Measurements from ENCODE around the gene ATXN7. TPM values are rescaled to one million over a fixed set of nuclear protein-coding genes. Genes with fewer than 3 reads are reported as not detected.

The ATXN7 gene
- total RNA-seq, 2 experiments from 2014 or later = 59.5 to 61.2 TPM

DNA sequence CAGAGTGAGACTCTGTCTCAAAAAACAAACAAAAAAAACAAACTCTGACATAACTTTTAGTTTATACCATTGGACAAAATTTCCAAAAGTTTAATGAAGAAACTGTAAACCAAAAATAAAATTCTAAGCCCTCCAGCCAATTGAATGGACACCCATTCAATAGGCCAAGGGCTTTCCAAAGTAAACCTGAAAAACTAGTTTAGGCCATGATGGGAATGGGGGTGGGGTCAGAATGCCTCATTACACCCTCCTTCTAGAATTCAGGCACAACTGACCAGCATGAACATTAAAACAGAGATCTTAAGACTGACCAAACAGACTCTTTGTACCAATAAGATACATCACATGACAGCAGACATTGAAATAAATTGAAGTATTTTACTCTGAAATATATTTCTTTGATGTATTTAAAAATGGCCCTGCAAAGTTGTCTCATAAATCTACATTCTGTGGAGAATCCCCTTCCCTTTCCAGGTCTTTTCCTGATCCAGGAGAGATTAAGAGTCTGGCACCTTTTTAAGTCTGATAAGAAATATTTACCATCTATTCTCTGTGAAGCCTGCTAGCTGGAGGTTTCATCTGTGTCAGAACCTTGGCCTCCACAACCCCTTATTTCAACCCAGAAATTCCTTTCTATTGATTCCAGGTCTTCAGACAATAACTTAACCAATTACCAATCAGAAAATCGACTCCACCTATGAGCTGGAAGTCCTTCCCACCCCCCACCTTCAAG lies 15.8 kb upstream of the ATXN7 start:
- Mint-ChIP-seq H3K4me3 (no peak overlapping the region), H3K27ac (no peak overlapping the region), H3K4me1 (no peaks in the 10 kb centered on the region), H3K36me3 (ENCODE audit: low read depth) (peaks cover 26% of the 10 kb centered on the region), H3K27me3 (no peaks in the 10 kb centered on the region), H3K9me3 (no peaks in the 10 kb centered on the region)
- DNase-seq = no peak
- POLR2A ChIA-PET = interaction anchor here (1.2 kb wide), 1 partner anchor 23 kb away, joined by 3 read pairs; no protein-coding TSS in a partner anchor
- CTCF ChIA-PET = interaction anchor here (0.6 to 1.3 kb wide), 2 partner anchors 176 to 312 kb away, joined by 3 read pairs; no protein-coding TSS in a partner anchor

DNA sequence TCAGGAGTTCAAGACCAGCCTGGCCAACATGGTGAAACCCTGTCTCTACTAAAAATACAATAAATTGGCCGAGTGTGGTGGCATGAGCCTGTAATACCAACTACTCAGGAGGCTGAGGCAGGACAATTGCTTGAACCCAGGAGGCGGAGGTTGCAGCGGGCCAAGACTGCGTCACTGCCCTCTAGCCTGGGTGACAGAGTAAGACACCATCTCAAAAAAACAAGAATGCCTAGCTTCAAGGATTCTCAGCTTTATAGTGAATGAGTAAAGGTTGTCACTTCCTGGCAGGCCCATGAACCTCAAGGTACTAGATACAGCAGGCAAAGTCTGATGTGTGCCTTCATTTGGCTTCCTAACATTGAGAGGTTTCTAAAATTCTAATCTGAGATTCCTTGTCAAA lies 14.5 kb upstream of the ATXN7 start:
- no peaks in the 10 kb centered on the region for H3K27me3 Mint-ChIP-seq
- ChIA-PET CTCF (no interaction called here), POLR2A (interaction anchor here (1.2 kb wide), 1 partner anchor 22 kb away, joined by 3 read pairs; no protein-coding TSS in a partner anchor)
- peaks cover 21% of the 10 kb centered on the region for H3K36me3 Mint-ChIP-seq (ENCODE audit: low read depth)
- no peak overlapping the region for H3K4me3 Mint-ChIP-seq
- H3K9me3 Mint-ChIP-seq = no peaks in the 10 kb centered on the region
- H3K27ac Mint-ChIP-seq = no peak overlapping the region
- no peaks in the 10 kb centered on the region for H3K4me1 Mint-ChIP-seq
- no peak for DNase-seq

DNA sequence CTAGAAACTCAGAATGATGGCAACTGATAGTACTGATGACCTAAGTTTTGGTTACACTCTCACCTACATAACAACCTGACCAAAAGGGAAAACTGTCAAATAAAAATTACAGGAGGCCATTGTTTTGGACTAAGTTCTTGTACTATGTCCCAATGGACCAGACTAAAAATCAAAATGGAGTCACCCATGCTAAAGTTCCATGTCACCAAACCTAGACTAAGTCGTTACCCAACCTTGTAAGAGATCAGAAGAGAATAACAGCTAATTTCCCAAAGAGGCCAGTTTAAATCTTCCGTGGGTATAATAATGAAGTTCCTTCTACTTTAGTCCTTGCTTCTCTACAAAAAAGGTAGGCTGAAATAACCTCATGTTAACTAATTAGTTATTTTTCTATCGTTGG lies 12.4 kb upstream of the ATXN7 start:
- no peak for DNase-seq
- Mint-ChIP-seq H3K27me3 (no peaks in the 10 kb centered on the region), H3K9me3 (no peaks in the 10 kb centered on the region), H3K4me1 (peaks cover 12% of the 10 kb centered on the region), H3K36me3 (ENCODE audit: low read depth) (peaks cover 18% of the 10 kb centered on the region), H3K4me3 (no peak overlapping the region), H3K27ac (no peak overlapping the region)
- CTCF ChIA-PET = no interaction called here
- POLR2A ChIA-PET = no interaction called here

DNA sequence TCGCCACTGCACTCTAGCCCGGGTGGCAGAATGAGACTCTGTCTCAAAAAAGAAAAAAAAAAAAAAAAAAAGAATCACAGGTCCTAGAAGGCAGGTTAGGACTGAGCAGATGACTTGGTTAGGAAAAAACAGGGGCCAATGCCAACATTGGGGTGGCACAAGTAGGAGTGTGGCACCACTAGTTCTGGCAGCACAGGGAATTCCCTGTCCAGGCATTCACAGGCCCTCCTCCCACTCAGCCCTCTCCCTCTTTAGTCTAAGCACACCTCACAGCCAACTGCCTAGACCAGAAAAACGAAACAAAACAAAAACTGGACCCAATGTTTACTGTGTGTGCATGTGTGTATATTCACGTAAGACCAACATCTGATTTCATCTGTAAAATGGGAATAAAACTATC lies 10.6 kb upstream of the ATXN7 start:
- ChIA-PET POLR2A (no interaction called here), CTCF (no interaction called here)
- H3K4me3 Mint-ChIP-seq = no peak overlapping the region
- no peak overlapping the region for H3K27ac Mint-ChIP-seq
- no peaks in the 10 kb centered on the region for H3K9me3 Mint-ChIP-seq
- peaks cover 18% of the 10 kb centered on the region for H3K36me3 Mint-ChIP-seq (ENCODE audit: low read depth)
- no peak for DNase-seq
- peaks cover 15% of the 10 kb centered on the region for H3K4me1 Mint-ChIP-seq
- no peaks in the 10 kb centered on the region for H3K27me3 Mint-ChIP-seq

DNA sequence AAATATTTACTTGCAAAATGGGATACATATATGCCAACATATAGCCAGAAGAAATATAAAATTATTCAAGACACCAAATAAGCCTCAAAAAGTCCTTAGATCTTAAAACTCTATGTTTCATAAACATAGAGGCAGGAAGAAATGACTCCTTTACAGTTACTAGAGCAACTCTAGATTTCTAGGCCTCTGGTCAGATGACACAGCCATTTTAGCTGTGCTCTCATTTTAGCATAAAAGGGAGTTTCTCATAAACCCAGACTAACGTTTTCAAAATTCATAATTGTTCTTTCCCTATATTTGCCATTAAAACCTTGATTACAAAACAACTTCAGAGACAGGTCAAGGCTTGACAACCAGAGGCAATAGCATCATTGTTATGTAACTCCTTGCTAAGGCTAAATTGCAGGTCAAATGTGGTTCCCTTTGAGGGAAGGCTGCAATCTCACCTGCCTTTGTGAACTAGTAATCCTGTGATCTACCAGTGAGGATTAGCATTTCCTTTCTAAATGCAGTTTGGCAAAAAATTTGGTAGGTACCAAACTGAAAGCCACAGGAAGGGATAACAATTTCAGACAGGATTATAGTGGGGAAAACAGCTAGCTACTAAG lies 8.2 kb upstream of the ATXN7 start:
- POLR2A ChIA-PET = interaction anchor here (0.9 kb wide), 1 partner anchor 9 kb away, joined by 3 read pairs; the partner anchor contains the start of genes ATXN7 and THOC7
- Mint-ChIP-seq H3K27me3 (no peaks in the 10 kb centered on the region), H3K9me3 (no peaks in the 10 kb centered on the region), H3K4me3 (no peak overlapping the region), H3K4me1 (peaks cover 15% of the 10 kb centered on the region), H3K27ac (peak overlapping the region; percentile 58), H3K36me3 (ENCODE audit: low read depth) (peaks cover 20% of the 10 kb centered on the region)
- DNase-seq = no peak
- CTCF ChIA-PET = no interaction called here

DNA sequence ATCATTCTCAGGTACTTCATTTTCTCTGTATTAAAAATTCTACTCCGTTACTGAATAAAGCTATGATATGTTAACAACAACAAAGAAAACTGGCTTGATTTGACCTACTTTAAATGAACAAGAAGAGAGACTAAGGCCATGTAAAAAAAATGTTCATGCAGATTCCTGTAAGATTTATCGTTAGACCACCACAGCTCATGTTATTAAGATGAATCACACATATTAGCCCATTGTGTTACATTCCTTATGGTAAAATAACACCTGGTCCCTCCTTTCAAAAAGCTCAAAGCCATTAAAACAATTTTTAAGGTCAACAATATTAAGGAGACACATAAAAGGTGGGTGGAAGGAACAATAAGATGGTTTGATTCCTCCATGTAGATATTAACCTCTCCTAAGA lies 6.4 kb upstream of the ATXN7 start:
- H3K4me3 Mint-ChIP-seq = no peak overlapping the region
- peaks cover 15% of the 10 kb centered on the region for H3K36me3 Mint-ChIP-seq (ENCODE audit: low read depth)
- no peak overlapping the region for H3K27ac Mint-ChIP-seq
- DNase-seq = no peak
- H3K27me3 Mint-ChIP-seq = no peaks in the 10 kb centered on the region
- H3K4me1 Mint-ChIP-seq = peaks cover 31% of the 10 kb centered on the region
- POLR2A ChIA-PET = no interaction called here
- CTCF ChIA-PET = no interaction called here
- H3K9me3 Mint-ChIP-seq = no peaks in the 10 kb centered on the region

DNA sequence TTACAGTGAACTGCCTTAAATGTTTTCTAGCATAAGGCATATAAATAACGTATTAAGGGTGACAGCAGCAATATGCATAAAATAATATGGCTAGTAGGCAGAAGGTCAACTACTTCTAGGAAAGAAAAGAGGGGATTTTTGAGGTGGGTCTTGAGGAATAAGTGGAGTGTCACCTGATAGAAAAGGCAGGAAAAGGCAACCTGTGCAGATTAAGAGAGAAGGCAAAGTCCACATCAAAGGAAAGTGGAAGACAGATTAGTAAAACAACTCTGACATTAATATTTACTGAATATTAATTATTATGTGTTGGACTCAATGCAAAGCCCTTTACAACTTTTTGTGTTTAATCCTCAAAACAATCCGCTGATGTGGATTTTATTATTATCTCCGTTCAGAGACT lies 2.9 kb upstream of the ATXN7 start:
- CTCF ChIA-PET = no interaction called here
- Mint-ChIP-seq H3K36me3 (ENCODE audit: low read depth) (peaks cover 31% of the 10 kb centered on the region), H3K4me3 (no peak overlapping the region), H3K27me3 (no peaks in the 10 kb centered on the region), H3K27ac (no peak overlapping the region), H3K4me1 (peaks cover 41% of the 10 kb centered on the region), H3K9me3 (no peaks in the 10 kb centered on the region)
- DNase-seq = no peak
- POLR2A ChIA-PET = interaction anchor here (1.3 to 2.3 kb wide), 2 partner anchors 51 kb away, joined by 4 to 10 read pairs; partner anchors contain the start of gene SCAANT1

DNA sequence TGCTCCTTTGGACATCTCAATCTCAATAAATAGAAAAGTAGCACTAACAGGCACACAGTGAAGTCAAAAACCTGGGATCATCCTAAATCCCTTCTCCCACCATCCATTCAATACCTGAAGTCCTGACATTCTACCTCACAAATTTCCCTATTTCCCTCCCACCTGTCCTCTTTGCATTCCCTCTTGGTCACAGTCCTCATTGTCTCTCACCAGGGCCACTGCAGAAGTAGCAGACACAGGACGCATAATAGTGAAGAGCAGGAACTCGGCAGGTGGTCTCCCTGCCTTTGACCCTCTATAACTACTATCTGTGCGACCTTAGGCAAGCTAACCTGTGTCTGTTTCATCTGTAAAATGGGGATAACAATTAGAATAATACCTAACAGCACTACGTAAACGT lies 2.4 kb upstream of the ATXN7 start:
- Mint-ChIP-seq H3K27me3 (no peaks in the 10 kb centered on the region), H3K36me3 (ENCODE audit: low read depth) (peaks cover 36% of the 10 kb centered on the region), H3K4me1 (peaks cover 41% of the 10 kb centered on the region), H3K27ac (no peak overlapping the region), H3K9me3 (no peaks in the 10 kb centered on the region), H3K4me3 (no peak overlapping the region)
- CTCF ChIA-PET = no interaction called here
- no peak for DNase-seq
- POLR2A ChIA-PET = interaction anchor here (1.3 kb wide), 1 partner anchor 50 kb away, joined by 4 read pairs; the partner anchor contains the start of gene SCAANT1

DNA sequence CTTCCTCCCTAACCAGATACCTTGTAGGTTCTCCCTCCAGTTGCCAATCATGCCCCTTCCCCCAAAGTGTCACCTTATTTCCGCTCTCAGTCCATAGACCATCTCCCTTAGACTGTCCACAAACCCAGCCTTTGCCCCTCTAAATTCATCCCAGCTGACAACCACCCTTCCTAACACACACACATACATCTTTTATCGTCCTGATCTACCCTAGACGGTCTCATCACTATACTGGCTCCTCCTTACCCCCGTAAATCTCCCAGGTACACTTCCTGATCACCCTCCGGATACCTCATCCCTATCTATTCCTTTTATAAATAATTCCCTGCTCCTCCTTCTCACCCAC lies 890 bp upstream of the ATXN7 start:
- H3K27ac Mint-ChIP-seq = peak overlapping the region; percentile 90
- no peaks in the 10 kb centered on the region for H3K9me3 Mint-ChIP-seq
- ChIA-PET CTCF (interaction anchor here (1.4 kb wide), 1 partner anchor 98 kb away, joined by 3 read pairs; no protein-coding TSS in a partner anchor), POLR2A (interaction anchor here (0.9 to 2.7 kb wide), 2 partner anchors 48 to 106 kb away, joined by 3 to 25 read pairs; partner anchors contain the start of gene SCAANT1)
- H3K4me1 Mint-ChIP-seq = peaks cover 43% of the 10 kb centered on the region
- DNase-seq = no peak
- H3K4me3 Mint-ChIP-seq = peak overlapping the region; percentile 77
- no peaks in the 10 kb centered on the region for H3K27me3 Mint-ChIP-seq
- H3K36me3 Mint-ChIP-seq (ENCODE audit: low read depth) = peaks cover 44% of the 10 kb centered on the region

DNA sequence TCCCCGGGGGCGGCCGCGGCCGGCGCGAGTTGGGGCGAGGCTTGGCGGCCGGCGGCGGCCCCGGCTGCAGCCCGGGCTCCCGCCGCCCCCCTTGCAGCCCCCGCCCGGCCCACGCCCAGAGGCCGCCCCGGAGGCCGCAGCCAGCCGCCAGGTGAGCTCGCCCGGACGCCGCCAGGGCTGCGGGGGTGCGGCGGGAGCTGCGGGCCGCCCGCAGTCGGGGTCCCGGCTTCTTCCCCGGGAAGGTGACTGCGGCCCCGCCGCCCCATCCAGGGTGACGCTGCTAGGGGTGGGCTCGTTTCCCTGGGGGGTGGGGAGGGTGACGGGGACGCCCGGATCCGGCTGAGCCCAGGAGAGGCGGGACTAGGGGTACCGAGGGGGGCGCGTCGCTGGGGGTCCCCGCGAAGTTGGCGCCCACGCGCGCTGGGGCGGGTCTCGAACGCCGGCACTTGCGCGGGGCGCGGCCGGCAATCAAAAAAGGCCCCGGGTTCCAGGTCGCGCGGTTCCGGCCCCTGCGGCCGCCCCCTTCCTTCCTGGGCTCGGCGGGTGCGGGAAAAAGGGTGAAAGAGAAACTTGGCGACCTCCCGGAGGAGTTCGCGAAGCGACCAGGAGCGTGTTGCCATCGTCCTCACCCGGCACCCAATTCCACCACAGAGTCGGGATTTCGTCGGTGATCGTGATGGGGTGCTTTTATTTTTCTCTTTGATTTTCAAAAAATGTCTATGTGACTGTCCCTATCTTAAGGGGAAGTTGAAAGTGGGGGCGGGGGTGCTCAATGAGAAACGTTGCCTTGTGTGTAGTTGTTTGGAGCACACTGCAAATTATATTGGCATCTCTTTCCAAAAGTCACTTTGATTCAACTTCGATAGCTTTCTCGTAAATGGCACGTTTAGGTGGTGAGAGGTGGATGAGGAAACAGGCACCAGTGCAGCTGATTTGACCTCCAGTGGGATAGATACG lies 619 bp downstream of the ATXN7 start:
- H3K4me1 Mint-ChIP-seq = peaks cover 55% of the 10 kb centered on the region
- POLR2A ChIA-PET = interaction anchor here (1.0 to 2.7 kb wide), 5 partner anchors 9 to 115 kb away, joined by 3 to 25 read pairs (median 4); partner anchors contain the start of gene SCAANT1
- H3K9me3 Mint-ChIP-seq = no peaks in the 10 kb centered on the region
- H3K36me3 Mint-ChIP-seq (ENCODE audit: low read depth) = peaks cover 48% of the 10 kb centered on the region
- CTCF ChIA-PET = interaction anchor here (0.6 to 2.2 kb wide), 3 partner anchors 48 to 159 kb away, joined by 3 to 7 read pairs (median 3); partner anchors contain the start of genes PSMD6 and SCAANT1
- no peaks in the 10 kb centered on the region for H3K27me3 Mint-ChIP-seq
- peak overlapping the region; percentile 95 for H3K4me3 Mint-ChIP-seq
- peak overlapping the region; percentile 89 for H3K27ac Mint-ChIP-seq
- DNase-seq = peak; percentile 55

DNA sequence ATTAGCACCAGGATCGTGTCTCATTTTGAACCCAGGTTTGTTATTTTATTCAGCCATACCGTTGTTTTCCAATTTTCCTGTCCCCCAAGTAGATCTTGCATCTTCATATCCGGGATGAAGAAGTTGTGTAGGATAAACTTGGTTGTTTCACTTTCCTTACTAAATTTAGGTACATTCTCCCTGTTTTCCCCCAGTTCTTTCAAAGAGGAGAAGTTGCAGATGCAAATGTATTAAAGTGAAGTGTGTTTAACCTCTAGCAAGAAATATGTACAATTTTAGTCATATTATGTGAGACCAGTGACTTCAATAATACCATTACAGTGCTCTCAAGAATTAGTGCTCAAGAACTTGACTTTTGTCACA lies 1.3 kb downstream of the ATXN7 start:
- CTCF ChIA-PET = interaction anchor here (2.2 kb wide), 1 partner anchor 158 kb away, joined by 7 read pairs; the partner anchor contains the start of gene PSMD6
- peak overlapping the region; percentile 89 for H3K27ac Mint-ChIP-seq
- H3K9me3 Mint-ChIP-seq = no peaks in the 10 kb centered on the region
- H3K36me3 Mint-ChIP-seq (ENCODE audit: low read depth) = peaks cover 52% of the 10 kb centered on the region
- H3K4me1 Mint-ChIP-seq = peaks cover 55% of the 10 kb centered on the region
- no peaks in the 10 kb centered on the region for H3K27me3 Mint-ChIP-seq
- DNase-seq = no peak
- H3K4me3 Mint-ChIP-seq = peak overlapping the region; percentile 95
- POLR2A ChIA-PET = interaction anchor here (1.3 to 2.7 kb wide), 2 partner anchors 46 to 103 kb away, joined by 4 to 25 read pairs; partner anchors contain the start of gene SCAANT1

DNA sequence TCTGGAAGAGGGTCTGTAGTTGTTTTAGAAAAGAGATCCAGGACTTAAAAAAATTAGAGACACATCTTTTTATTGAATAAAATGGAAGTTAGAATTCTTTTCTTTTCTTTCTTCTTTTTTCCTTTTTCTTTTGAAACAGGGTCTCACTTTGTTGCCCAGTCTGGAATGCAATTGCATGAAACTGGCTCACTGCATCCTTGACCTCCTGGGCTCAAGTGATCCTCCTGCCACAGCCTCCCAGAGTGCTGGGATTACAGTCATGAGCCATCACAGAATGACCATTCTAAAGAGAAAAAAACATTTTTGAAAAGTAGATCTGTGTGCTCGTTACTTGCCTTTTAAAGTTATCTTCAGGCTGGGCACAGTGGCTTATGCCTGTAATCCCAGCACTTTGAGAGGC lies 3.6 kb downstream of the ATXN7 start:
- Mint-ChIP-seq H3K27ac (no peak overlapping the region), H3K4me1 (peaks cover 52% of the 10 kb centered on the region), H3K27me3 (no peaks in the 10 kb centered on the region), H3K4me3 (no peak overlapping the region), H3K9me3 (no peaks in the 10 kb centered on the region), H3K36me3 (ENCODE audit: low read depth) (peaks cover 50% of the 10 kb centered on the region)
- ChIA-PET CTCF (no interaction called here), POLR2A (interaction anchor here (1.0 kb wide), 1 partner anchor 16 kb away, joined by 5 read pairs; no protein-coding TSS in a partner anchor)
- no peak for DNase-seq
